ENCODE results near the gene DCLK3.

Gene DCLK3

GRCh38 chr3:36762918-36763849 lies 1.2 kb downstream of the DCLK3 start:
- no peak for DNase-seq

- no peak for DNase-seq
Measured at GRCh38 chr3:36761779-36762178, 2.6 kb downstream of the DCLK3 start.

- DNase-seq: no peak
Measured at GRCh38 chr3:36756269-36756668, 8.1 kb downstream of the DCLK3 start.

- no peak for DNase-seq
Measured at GRCh38 chr3:36751326-36751725, 13.0 kb downstream of the DCLK3 start.

GRCh38 chr3:36750737-36751136 lies 13.6 kb downstream of the DCLK3 start:
- no peak for DNase-seq

- DNase-seq: no peak
Measured at GRCh38 chr3:36744763-36745162, 19.6 kb downstream of the DCLK3 start.

- DNase-seq: no peak
Measured at GRCh38 chr3:36743826-36744225, 20.5 kb downstream of the DCLK3 start.

GRCh38 chr3:36741285-36741684 lies 23.1 kb downstream of the DCLK3 start:
- no peak for DNase-seq

- no peak for DNase-seq
Measured at GRCh38 chr3:36740787-36741186, 23.6 kb downstream of the DCLK3 start.

GRCh38 chr3:36738702-36739101 lies 25.7 kb downstream of the DCLK3 start:
- no peak for DNase-seq

- no peak for DNase-seq
Measured at GRCh38 chr3:36736301-36736700, 28.1 kb downstream of the DCLK3 start.

GRCh38 chr3:36734742-36735141 lies 29.6 kb downstream of the DCLK3 start:
- DNase-seq: no peak

GRCh38 chr3:36733723-36734122 lies 30.6 kb downstream of the DCLK3 start:
- DNase-seq: no peak

- no peak for DNase-seq
Measured at GRCh38 chr3:36733162-36733696, 31.1 kb downstream of the DCLK3 start.

- DNase-seq: no peak
Measured at GRCh38 chr3:36730966-36731365, 33.4 kb downstream of the DCLK3 start.

GRCh38 chr3:36729204-36730056 lies 34.9 kb downstream of the DCLK3 start:
- DNase-seq: no peak

GRCh38 chr3:36714343-36715086 lies 49.8 kb downstream of the DCLK3 start:
- DNase-seq: no peak

- DNase-seq: no peak
Measured at GRCh38 chr3:36713904-36714303, 50.4 kb downstream of the DCLK3 start.

GRCh38 chr3:36710606-36711005 lies 53.7 kb downstream of the DCLK3 start:
- DNase-seq: no peak

- DNase-seq: no peak
Measured at GRCh38 chr3:36709826-36710365, 54.5 kb downstream of the DCLK3 start.

GRCh38 chr3:36709281-36709680 lies 55.1 kb downstream of the DCLK3 start:
- no peak for DNase-seq

GRCh38 chr3:36707623-36708409 lies 56.5 kb downstream of the DCLK3 start:
- no peak for DNase-seq

All from activated gamma-delta T cell (primary cell).